Pancreas (tissue), 10 donors: ENCODE measurements around the gene ABL1. TPM values are rescaled to one million over a fixed set of nuclear protein-coding genes. Genes with fewer than 3 reads are reported as not detected.

Source experiments
- ATAC-seq, 4 donors: fragments of 200-7000 bp; cut with Tn5 transposase; one replicate each; pipeline versions ENCODE4 v1.8.0 to v1.9.1; 2020; ENCODE audit warnings: mild to moderate bottlenecking in 4 of 4, moderate library complexity in 4 of 4
- DNase-seq, 6 donors: peaks; one replicate each; pipeline ENCODE4 v3.0.0-alpha.2; 2020
- FAIRE-seq: peaks from 2 replicates; lab custom pipeline; 2012; peaks lifted over from hg19 to GRCh38; lab: Jason Lieb, UNC
- H3K27ac ChIP-seq, 4 donors: fragments of 200-600 bp; sonication (generic); 1 replicate in 3 of 4; 2 replicates in 1 of 4; pipeline versions ENCODE4 v1.5.0 to v1.8.0; 2020
- H3K27me3 ChIP-seq, 4 donors: fragments of 200-600 bp; one replicate each; pipeline ENCODE4 v1.8.0; 2021
- H3K36me3 ChIP-seq, 3 donors: fragments of 200-600 bp; sonication (generic) in 1 of 3; one replicate each; pipeline versions ENCODE4 v1.5.0 to v1.8.0; 2020 to 2021
- H3K4me1 ChIP-seq, 3 donors: fragments of 200-600 bp; one replicate each; pipeline ENCODE4 v1.8.0; 2021
- H3K4me3 ChIP-seq, 4 donors: fragments of 200-600 bp; sonication (generic) in 2 of 4; one replicate each; pipeline versions ENCODE4 v1.5.0 to v1.8.0; 2020 to 2021
- H3K9me3 ChIP-seq, 4 donors: fragments of 200-600 bp; one replicate each; pipeline ENCODE4 v1.8.0; 2021
- CTCF ChIP-seq, 4 donors: fragments of 200-600 bp; sonication (generic) in 3 of 4; IDR thresholded peaks; one replicate each; pipeline versions ENCODE4 v1.5.0 to v1.8.0; 2021; ENCODE audit warnings: antibody characterized with exemption in 4 of 4
- WGBS, 2 donors: extraction: QIAGEN DNeasy Blood & Tissue Kit; methylation state at CpG; one replicate each; pipeline ENCODE4 v1.1.7; 2013; 5-methylcytosine and 5-hydroxymethylcytosine counted together
- intact Hi-C, 3 donors: fragments of 100-400 bp; cut with DNase I; formaldehyde crosslinking; loops; one replicate each; pipeline versions ENCODE4 v1.11.1 to v1.14.2; 2022
- polyA plus RNA-seq, 2 donors: library from polyadenylated mRNA; stranded (reverse); fragments of 200-250 nt; gene quantifications; one replicate each; pipeline ENCODE4 v1.2.3, GENCODE V29; 2013
- total RNA-seq, 6 donors: library from RNA; stranded (reverse); fragmentation: NEBNext Ultra II Directional in 4 of 6; extraction: Animal tissue kit (Norgen Biotek cat#: 25700) in 4 of 6; gene quantifications; one replicate each; pipeline versions ENCODE4 v1.2.1 to v1.2.4, GENCODE V29; 2021 to 2023
- donor health status: healthy with polysubstance abuse.
- donor health status: DM: no; HTN: no; CAD: no; lungs with moderate emphysema.
- donor health status: DM: no; HTN: no; CAD: no.
- donor health status: control.
- donor health status: control.
- donor health status: Bipolar disorder and iron deficiency.
- donor health status: DM: yes; HTN: yes; CAD: no.
- donor health status: DM: no; HTN: no; CAD: no.
- donor health status: DM: no; HTN: no; CAD: no.
- donor health status: DM: yes; HTN: yes; CAD: no.

Gene ABL1
- total and polyA plus RNA-seq, 8 donors: 15.3 to 31.9 (median 19.4) TPM

DNA sequence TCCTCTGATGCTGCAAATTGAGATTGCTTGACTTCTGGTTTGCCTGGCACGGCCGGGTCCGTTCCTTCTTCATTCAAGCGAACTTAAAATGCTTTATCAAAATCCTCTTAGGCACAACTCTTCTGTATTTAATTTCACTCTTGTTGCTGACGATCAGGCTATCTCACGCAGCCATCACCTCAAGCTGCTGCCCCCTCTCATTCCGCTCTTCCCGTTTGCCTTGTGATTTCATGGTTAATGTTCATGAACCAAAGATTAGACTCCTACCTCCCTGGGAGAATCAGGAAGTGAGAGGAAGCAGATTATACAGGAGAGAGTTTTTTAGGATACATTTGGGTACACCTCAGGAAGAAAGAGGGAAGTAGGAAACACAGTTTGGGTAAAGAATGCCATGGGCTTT, 38.9 kb downstream of the ABL1 start:
- TF ChIP-seq CTCF (IDR thresholded peaks at IDR 0.05): no peak
- H3K36me3 ChIP-seq: peaks cover 0 to 35% (median 11%) of the 10 kb centered on the region in 3 donors
- no peak overlapping the region for H3K27ac ChIP-seq
- WGBS, 2 donors: 84 to 85% methylated on average over 8 of the region's 8 CpGs
- H3K27me3 ChIP-seq: no peaks in the 10 kb centered on the region
- FAIRE-seq: no peak
- ATAC-seq: no peak
- DNase-seq: no peak
- intact Hi-C loops: no loop called here
- H3K9me3 ChIP-seq: no peaks in the 10 kb centered on the region
- no peak overlapping the region for H3K4me3 ChIP-seq
- H3K4me1 ChIP-seq: peaks cover 8 to 16% (median 11%) of the 10 kb centered on the region in 3 donors

GRCh38 chr9:130874783-130875182, 39.7 kb downstream of the ABL1 start:
- H3K4me3 ChIP-seq: no peak overlapping the region
- intact Hi-C loops: no loop called here
- no peak for ATAC-seq
- peaks cover 0 to 40% (median 11%) of the 10 kb centered on the region in 3 donors for H3K36me3 ChIP-seq
- no peaks in the 10 kb centered on the region for H3K27me3 ChIP-seq
- WGBS, 2 donors: 92 to 100% methylated on average over 5 of the region's 5 CpGs
- DNase-seq: no peak
- peaks cover 8 to 12% (median 11%) of the 10 kb centered on the region in 3 donors for H3K4me1 ChIP-seq
- TF ChIP-seq CTCF (IDR thresholded peaks at IDR 0.05): no peak
- no peak for FAIRE-seq
- H3K9me3 ChIP-seq: no peaks in the 10 kb centered on the region
- no peak overlapping the region for H3K27ac ChIP-seq

DNA sequence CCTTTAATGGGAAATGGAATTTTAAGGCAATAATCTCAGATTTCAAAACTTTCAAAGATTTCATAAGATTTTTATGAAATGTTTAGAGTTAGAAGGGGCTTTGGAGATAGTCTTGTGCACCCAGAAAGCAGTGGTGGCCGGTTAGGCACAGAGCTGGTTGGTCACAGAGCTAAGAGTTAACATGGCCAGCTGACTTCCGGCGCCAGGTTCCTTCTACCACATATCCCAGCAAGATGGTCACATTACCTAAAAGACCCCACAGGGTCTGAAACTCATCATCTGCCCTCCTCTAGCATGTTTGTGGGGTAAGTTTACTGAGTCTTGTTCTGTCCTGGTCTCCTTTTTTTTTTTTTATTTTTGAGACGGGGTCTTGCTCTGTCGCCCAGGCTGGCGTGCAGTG, 42.2 kb downstream of the ABL1 start:
- H3K27ac ChIP-seq: no peak overlapping the region
- WGBS, 2 donors: 94% methylated on average over 6 of the region's 6 CpGs
- no peak for TF ChIP-seq CTCF (IDR thresholded peaks at IDR 0.05)
- H3K4me3 ChIP-seq: no peak overlapping the region
- peaks cover 8 to 11% (median 11%) of the 10 kb centered on the region in 3 donors for H3K4me1 ChIP-seq
- FAIRE-seq (no peak), DNase-seq (no peak), ATAC-seq (no peak)
- no peaks in the 10 kb centered on the region for H3K9me3 ChIP-seq
- intact Hi-C loops: no loop called here
- H3K36me3 ChIP-seq: peaks cover 0 to 55% (median 20%) of the 10 kb centered on the region in 3 donors
- no peaks in the 10 kb centered on the region for H3K27me3 ChIP-seq

- ATAC-seq (no peak), FAIRE-seq (no peak)
- intact Hi-C loops: no loop called here
Observed at GRCh38 chr9:130878295-130878694, 43.2 kb downstream of the ABL1 start.

More at GRCh38 chr9:130878295-130878694, 43.2 kb downstream of the ABL1 start:
- Histone ChIP-seq H3K27me3 (no peaks in the 10 kb centered on the region), H3K36me3 (peaks cover 0 to 59% (median 20%) of the 10 kb centered on the region in 3 donors), H3K27ac (no peak overlapping the region), H3K4me1 (peaks cover 1% of the 10 kb centered on the region in 3 donors), H3K9me3 (no peaks in the 10 kb centered on the region), H3K4me3 (no peak overlapping the region)
- 90 to 91% methylated on average over 6 of the region's 6 CpGs for WGBS, 2 donors
- TF ChIP-seq CTCF (IDR thresholded peaks at IDR 0.05): no peak
- no peak for DNase-seq
